Measurements from ENCODE around the gene UBL4A. TPM values are rescaled to one million over a fixed set of nuclear protein-coding genes. Genes with fewer than 3 reads are reported as not detected.

UBL4A gene
- total and polyA plus RNA-seq, 4 donors: 21.3 to 39.6 (median 30.6) TPM

GRCh38 chrX:154450312-154450711 is 36.1 kb downstream of the UBL4A start:
- WGBS, 2 donors: 93 to 97% methylated on average over 9 to 17 of the region's 17 CpGs

GRCh38 chrX:154449618-154450017 is 36.8 kb downstream of the UBL4A start:
- DNase-seq: no peak
- no peak for TF ChIP-seq CTCF (IDR thresholded peaks at IDR 0.05; ENCODE audit: control extremely low read depth, extremely low read depth)
- WGBS, 2 donors: 93 to 97% methylated on average over 15 to 18 of the region's 18 CpGs
- Histone ChIP-seq H3K27me3 (ENCODE audit: control insufficient read depth in 3 of 3, insufficient read depth in 3 of 3, low read length in 2 of 3) (no peaks in the 10 kb centered on the region), H3K9ac (ENCODE audit: insufficient read depth in 1 of 2, low read length in 2 of 2) (no peak overlapping the region), H3K9me3 (ENCODE audit: control insufficient read depth in 4 of 4, insufficient read depth in 3 of 4, low read length in 3 of 4) (no peaks in the 10 kb centered on the region), H3K36me3 (ENCODE audit: control insufficient read depth in 4 of 4, insufficient read depth in 4 of 4, low read length in 4 of 4) (peaks cover 0 to 17% (median 3%) of the 10 kb centered on the region in 4 donors), H3K4me3 (no peak overlapping the region), H3K4me1 (ENCODE audit: control insufficient read depth in 5 of 5, insufficient read depth in 5 of 5, low read length in 5 of 5) (peaks cover 0 to 8% (median 0%) of the 10 kb centered on the region in 5 donors), H3K27ac (ENCODE audit: low read depth in 1 of 2, low read length in 1 of 2) (no peak overlapping the region)
- ATAC-seq (ENCODE audit: insufficient read depth, low FRiP score): no peak

More at GRCh38 chrX:154450312-154450711, 36.1 kb downstream of the UBL4A start:
- TF ChIP-seq CTCF (IDR thresholded peaks at IDR 0.05; ENCODE audit: control extremely low read depth, extremely low read depth): no peak
- ATAC-seq (ENCODE audit: insufficient read depth, low FRiP score) (no peak), DNase-seq (no peak)
- peaks cover 0 to 17% (median 3%) of the 10 kb centered on the region in 4 donors for H3K36me3 ChIP-seq (ENCODE audit: control insufficient read depth in 4 of 4, insufficient read depth in 4 of 4, low read length in 4 of 4)
- peaks cover 0 to 5% (median 0%) of the 10 kb centered on the region in 5 donors for H3K4me1 ChIP-seq (ENCODE audit: control insufficient read depth in 5 of 5, insufficient read depth in 5 of 5, low read length in 5 of 5)
- no peaks in the 10 kb centered on the region for H3K9me3 ChIP-seq (ENCODE audit: control insufficient read depth in 4 of 4, insufficient read depth in 3 of 4, low read length in 3 of 4)
- no peaks in the 10 kb centered on the region for H3K27me3 ChIP-seq (ENCODE audit: control insufficient read depth in 3 of 3, insufficient read depth in 3 of 3, low read length in 2 of 3)
- H3K9ac ChIP-seq (ENCODE audit: insufficient read depth in 1 of 2, low read length in 2 of 2): no peak overlapping the region
- no peak overlapping the region for H3K27ac ChIP-seq (ENCODE audit: low read depth in 1 of 2, low read length in 1 of 2)
- H3K4me3 ChIP-seq: no peak overlapping the region

GRCh38 chrX:154448484-154448883 is 37.9 kb downstream of the UBL4A start:
- peaks cover 0 to 17% (median 3%) of the 10 kb centered on the region in 4 donors for H3K36me3 ChIP-seq (ENCODE audit: control insufficient read depth in 4 of 4, insufficient read depth in 4 of 4, low read length in 4 of 4)
- H3K4me1 ChIP-seq (ENCODE audit: control insufficient read depth in 5 of 5, insufficient read depth in 5 of 5, low read length in 5 of 5): peaks cover 0 to 8% (median 0%) of the 10 kb centered on the region in 5 donors
- DNase-seq (no peak), ATAC-seq (ENCODE audit: insufficient read depth, low FRiP score) (no peak)
- H3K9ac ChIP-seq (ENCODE audit: insufficient read depth in 1 of 2, low read length in 2 of 2): no peak overlapping the region
- WGBS, 2 donors: 92 to 98% methylated on average over 13 to 14 of the region's 14 CpGs
- no peak for TF ChIP-seq CTCF (IDR thresholded peaks at IDR 0.05; ENCODE audit: control extremely low read depth, extremely low read depth)
- H3K27me3 ChIP-seq (ENCODE audit: control insufficient read depth in 3 of 3, insufficient read depth in 3 of 3, low read length in 2 of 3): no peaks in the 10 kb centered on the region
- no peak overlapping the region for H3K27ac ChIP-seq (ENCODE audit: low read depth in 1 of 2, low read length in 1 of 2)
- H3K9me3 ChIP-seq (ENCODE audit: control insufficient read depth in 4 of 4, insufficient read depth in 3 of 4, low read length in 3 of 4): no peaks in the 10 kb centered on the region
- H3K4me3 ChIP-seq: no peak overlapping the region

GRCh38 chrX:154446430-154446829 is 40.0 kb downstream of the UBL4A start:
- H3K4me3 ChIP-seq: no peak overlapping the region
- H3K9ac ChIP-seq (ENCODE audit: insufficient read depth in 1 of 2, low read length in 2 of 2): no peak overlapping the region
- H3K9me3 ChIP-seq (ENCODE audit: control insufficient read depth in 4 of 4, insufficient read depth in 3 of 4, low read length in 3 of 4): no peaks in the 10 kb centered on the region
- H3K4me1 ChIP-seq (ENCODE audit: control insufficient read depth in 5 of 5, insufficient read depth in 5 of 5, low read length in 5 of 5): peaks cover 0 to 8% (median 0%) of the 10 kb centered on the region in 5 donors
- H3K36me3 ChIP-seq (ENCODE audit: control insufficient read depth in 4 of 4, insufficient read depth in 4 of 4, low read length in 4 of 4): peaks cover 0 to 23% (median 5%) of the 10 kb centered on the region in 4 donors
- 90 to 91% methylated on average over 11 to 12 of the region's 12 CpGs for WGBS, 2 donors
- DNase-seq (no peak), ATAC-seq (ENCODE audit: insufficient read depth, low FRiP score) (no peak)
- no peak for TF ChIP-seq CTCF (IDR thresholded peaks at IDR 0.05; ENCODE audit: control extremely low read depth, extremely low read depth)
- H3K27ac ChIP-seq (ENCODE audit: low read depth in 1 of 2, low read length in 1 of 2): no peak overlapping the region
- no peaks in the 10 kb centered on the region for H3K27me3 ChIP-seq (ENCODE audit: control insufficient read depth in 3 of 3, insufficient read depth in 3 of 3, low read length in 2 of 3)
